Transverse colon (tissue), 4 donors: Measurements from ENCODE around the gene IGF2BP2. TPM values are rescaled to one million over a fixed set of nuclear protein-coding genes. Genes with fewer than 3 reads are reported as not detected.

Experiments
- DNase-seq: peaks from one replicate; pipeline ENCODE4 v3.0.0-alpha.2; 2019
- H3K27ac ChIP-seq, 4 donors: fragments of 200-600 bp; sonication (generic); 2 replicates each; pipeline ENCODE4 v1.5.1; 2016 to 2018; ENCODE audit warnings: inconsistent platforms in 4 of 4
- H3K27me3 ChIP-seq: fragments of 200-600 bp; sonication (generic); 2 replicates; pipeline ENCODE4 v1.5.1; 2017; ENCODE audit warnings: inconsistent platforms
- H3K36me3 ChIP-seq, 4 donors: fragments of 200-600 bp; sonication (generic); 2 replicates each; pipeline ENCODE4 v1.5.1; 2017 to 2019; ENCODE audit warnings: inconsistent platforms in 4 of 4
- H3K4me1 ChIP-seq, 4 donors: fragments of 200-600 bp; sonication (generic); 2 replicates each; pipeline ENCODE4 v1.5.1; 2017 to 2020; ENCODE audit warnings: inconsistent platforms in 4 of 4
- H3K4me3 ChIP-seq, 4 donors: fragments of 200-600 bp; sonication (generic); 1 replicate in 1 of 4; 2 replicates in 3 of 4; pipeline versions ENCODE4 v1.5.1 to v1.6.1; 2017 to 2019; ENCODE audit warnings: inconsistent platforms in 4 of 4
- H3K9me3 ChIP-seq, 2 donors: fragments of 200-600 bp; sonication (generic); 2 replicates each; pipeline ENCODE4 v1.5.1; 2017 to 2019; ENCODE audit warnings: inconsistent platforms in 2 of 2
- EP300 ChIP-seq: sonication (generic); formaldehyde crosslinking; IDR thresholded peaks from one replicate; pipeline ENCODE4 v1.6.1; 2017; ENCODE audit warnings: antibody characterized with exemption, low read depth
- POLR2A ChIP-seq: fragments of 450-650 bp; IDR thresholded peaks from one replicate; pipeline ENCODE4 v1.6.1; 2016; ENCODE audit warnings: antibody characterized with exemption, mild to moderate bottlenecking, moderate library complexity
- POLR2AphosphoS5 ChIP-seq, 3 donors: sonication (generic); formaldehyde crosslinking; IDR thresholded peaks; one replicate each; pipeline ENCODE4 v1.6.1; 2016; ENCODE audit warnings: antibody characterized with exemption in 3 of 3
- WGBS, 2 donors: methylation state at CpG; one replicate each; pipeline ENCODE4 v1.1.5; 2018; ENCODE audit warnings: low coverage in 1 of 2; 5-methylcytosine and 5-hydroxymethylcytosine counted together
- in situ Hi-C, 4 donors: fragments of 200-750 bp; cut with MboI; loops; one replicate each; pipeline versions ENCODE4 v1.15.0 to v1.15.1; 2017; ENCODE audit warnings: low sequenced_read_pairs in 3 of 4, low pct_ligation_motif_present in 1 of 4, low pct_unique_long_range_greater_than_20kb in 1 of 4
- intact Hi-C: fragments of 100-400 bp; cut with DNase I; formaldehyde crosslinking; loops from one replicate; pipeline ENCODE4 v1.15.1; 2023; ENCODE audit warnings: low total_unique reads
- total RNA-seq, 4 donors: library from RNA; depleted of rRNA; stranded (reverse); fragments of >200 nt; gene quantifications; one replicate each; pipeline ENCODE4 v1.1.0, GENCODE V29; 2016
- TF ChIP-seq, protein P1 (sequence below), 5 experiments: fragments of 200-600 bp in 3 of 5; fragments of 450-650 bp in 2 of 5; sonication (generic) in 3 of 5; IDR thresholded peaks; 1 replicate in 2 of 5; 2 replicates in 3 of 5; pipeline ENCODE4 v1.5.1; 2016 to 2017; ENCODE audit warnings: antibody characterized with exemption in 5 of 5, inconsistent platforms in 3 of 5, mild to moderate bottlenecking in 2 of 5, moderate library complexity in 1 of 5

The IGF2BP2 gene
- total RNA-seq, 4 donors from 2014 or later: 51.3 to 179 (median 82.9) TPM

DNA sequence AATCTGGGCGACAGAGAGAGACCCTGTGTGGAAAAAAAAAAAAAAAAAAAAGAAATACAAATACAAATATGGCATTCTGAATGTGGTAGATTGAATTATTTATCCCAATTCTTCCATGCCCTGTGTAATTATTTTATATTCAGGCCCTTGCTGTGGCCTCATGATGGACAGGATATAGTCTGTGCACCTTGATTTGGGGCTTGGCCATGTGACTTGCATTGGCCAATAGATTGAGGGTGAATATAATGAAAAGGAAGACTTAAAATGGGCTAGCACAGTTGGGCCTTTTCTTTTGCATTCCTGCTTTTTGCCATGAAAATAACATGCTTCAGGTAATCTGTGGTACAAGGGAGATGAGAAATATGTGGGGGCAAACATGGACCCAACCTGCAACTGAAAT lies 27.1 kb upstream of the IGF2BP2 start:
- no peaks in the 10 kb centered on the region for H3K4me1 ChIP-seq
- H3K27ac ChIP-seq: no peak overlapping the region
- no peak for TF ChIP-seq POLR2AphosphoS5 (IDR thresholded peaks at IDR 0.05)
- TF ChIP-seq POLR2A: no peak
- no peak overlapping the region for H3K4me3 ChIP-seq
- no peaks in the 10 kb centered on the region for H3K36me3 ChIP-seq
- no peaks in the 10 kb centered on the region for H3K27me3 ChIP-seq
- DNase-seq: no peak
- intact Hi-C loops (no loop called here), in situ Hi-C loops (no loop called here)
- H3K9me3 ChIP-seq: peaks cover 7 to 10% of the 10 kb centered on the region in 2 donors
- 91 to 100% methylated on average over 1 of the region's 1 CpG for WGBS, 2 donors

- Histone ChIP-seq H3K27me3 (peaks cover 4% of the 10 kb centered on the region), H3K4me1 (no peaks in the 10 kb centered on the region), H3K9me3 (peaks cover under 1 to 5% of the 10 kb centered on the region in 2 donors), H3K27ac (no peak overlapping the region), H3K4me3 (no peak overlapping the region), H3K36me3 (no peaks in the 10 kb centered on the region)
- intact Hi-C loops: no loop called here
- in situ Hi-C loops: no loop called here
- 77 to 89% methylated on average over 2 to 3 of the region's 3 CpGs for WGBS, 2 donors
- no peak for DNase-seq
- no peak for TF ChIP-seq EP300
- no peak for TF ChIP-seq POLR2AphosphoS5 (IDR thresholded peaks at IDR 0.05)
- TF ChIP-seq, protein P1, sequence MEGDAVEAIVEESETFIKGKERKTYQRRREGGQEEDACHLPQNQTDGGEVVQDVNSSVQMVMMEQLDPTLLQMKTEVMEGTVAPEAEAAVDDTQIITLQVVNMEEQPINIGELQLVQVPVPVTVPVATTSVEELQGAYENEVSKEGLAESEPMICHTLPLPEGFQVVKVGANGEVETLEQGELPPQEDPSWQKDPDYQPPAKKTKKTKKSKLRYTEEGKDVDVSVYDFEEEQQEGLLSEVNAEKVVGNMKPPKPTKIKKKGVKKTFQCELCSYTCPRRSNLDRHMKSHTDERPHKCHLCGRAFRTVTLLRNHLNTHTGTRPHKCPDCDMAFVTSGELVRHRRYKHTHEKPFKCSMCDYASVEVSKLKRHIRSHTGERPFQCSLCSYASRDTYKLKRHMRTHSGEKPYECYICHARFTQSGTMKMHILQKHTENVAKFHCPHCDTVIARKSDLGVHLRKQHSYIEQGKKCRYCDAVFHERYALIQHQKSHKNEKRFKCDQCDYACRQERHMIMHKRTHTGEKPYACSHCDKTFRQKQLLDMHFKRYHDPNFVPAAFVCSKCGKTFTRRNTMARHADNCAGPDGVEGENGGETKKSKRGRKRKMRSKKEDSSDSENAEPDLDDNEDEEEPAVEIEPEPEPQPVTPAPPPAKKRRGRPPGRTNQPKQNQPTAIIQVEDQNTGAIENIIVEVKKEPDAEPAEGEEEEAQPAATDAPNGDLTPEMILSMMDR (IDR thresholded peaks at IDR 0.05): no peak
- TF ChIP-seq POLR2A: no peak
Observed at GRCh38 chr3:185851046-185851445, 26.2 kb upstream of the IGF2BP2 start.

DNA sequence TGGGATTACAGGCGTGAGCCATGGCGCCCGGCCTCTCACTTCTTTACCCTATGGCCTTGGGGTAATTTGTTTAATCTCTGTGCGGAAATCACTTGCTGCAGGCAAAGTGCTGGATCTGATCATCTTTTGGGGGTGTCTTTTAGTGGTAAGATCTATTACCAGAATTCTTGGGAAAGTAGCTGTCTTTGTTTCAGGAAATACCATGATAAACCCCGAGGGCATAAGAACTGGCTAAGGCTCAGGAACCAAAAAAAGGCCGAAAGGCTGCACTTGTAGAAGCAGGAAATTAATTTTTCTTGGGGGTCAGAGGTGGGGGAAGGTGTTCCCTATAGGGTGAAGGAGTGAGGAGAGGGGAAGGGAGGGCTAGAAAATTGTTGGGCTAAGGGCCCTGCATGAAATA lies 22.7 kb upstream of the IGF2BP2 start:
- H3K27me3 ChIP-seq: peaks cover 6% of the 10 kb centered on the region
- intact Hi-C loops: no loop called here
- H3K36me3 ChIP-seq: no peaks in the 10 kb centered on the region
- TF ChIP-seq EP300 (no peak), POLR2AphosphoS5 (IDR thresholded peaks at IDR 0.05) (no peak), POLR2A (no peak)
- TF ChIP-seq, protein P1 (IDR thresholded peaks at IDR 0.05): no peak
- H3K9me3 ChIP-seq: no peaks in the 10 kb centered on the region
- no peak overlapping the region for H3K4me3 ChIP-seq
- no peak for DNase-seq
- 89% methylated on average over 6 of the region's 6 CpGs; no CpG with 5 or more reads in 1 of the 2 donors for WGBS, 2 donors
- H3K4me1 ChIP-seq: no peaks in the 10 kb centered on the region
- in situ Hi-C loops: no loop called here
- no peak overlapping the region for H3K27ac ChIP-seq

DNA sequence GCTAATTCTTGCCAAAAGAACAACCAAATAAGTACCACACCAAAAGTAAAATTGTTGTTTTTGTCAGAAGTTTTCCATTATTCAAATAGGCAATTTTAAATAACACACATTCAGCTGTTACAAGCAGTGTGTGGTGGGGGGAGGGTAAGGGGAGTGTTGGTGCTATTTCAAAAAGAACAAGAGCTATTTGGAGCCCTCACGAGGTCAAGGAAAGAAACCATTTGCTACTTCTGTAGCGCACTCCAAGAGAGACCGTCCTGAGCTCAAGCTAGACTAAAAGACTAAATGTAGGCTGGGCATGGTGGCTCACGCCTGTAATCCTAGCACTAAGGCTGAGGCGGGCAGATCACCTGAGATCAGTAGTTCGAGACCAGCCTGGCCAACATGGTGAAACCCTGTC lies 21.2 kb upstream of the IGF2BP2 start:
- H3K4me3 ChIP-seq: no peak overlapping the region
- intact Hi-C loops: no loop called here
- in situ Hi-C loops: no loop called here
- H3K27ac ChIP-seq: no peak overlapping the region
- no peaks in the 10 kb centered on the region for H3K9me3 ChIP-seq
- no peak for TF ChIP-seq POLR2AphosphoS5 (IDR thresholded peaks at IDR 0.05)
- TF ChIP-seq EP300: no peak
- TF ChIP-seq, protein P1 (IDR thresholded peaks at IDR 0.05): no peak
- peaks cover 6% of the 10 kb centered on the region for H3K27me3 ChIP-seq
- no peak for DNase-seq
- WGBS, 2 donors: 75 to 81% methylated on average over 3 to 6 of the region's 6 CpGs
- no peaks in the 10 kb centered on the region for H3K36me3 ChIP-seq
- no peaks in the 10 kb centered on the region for H3K4me1 ChIP-seq

DNA sequence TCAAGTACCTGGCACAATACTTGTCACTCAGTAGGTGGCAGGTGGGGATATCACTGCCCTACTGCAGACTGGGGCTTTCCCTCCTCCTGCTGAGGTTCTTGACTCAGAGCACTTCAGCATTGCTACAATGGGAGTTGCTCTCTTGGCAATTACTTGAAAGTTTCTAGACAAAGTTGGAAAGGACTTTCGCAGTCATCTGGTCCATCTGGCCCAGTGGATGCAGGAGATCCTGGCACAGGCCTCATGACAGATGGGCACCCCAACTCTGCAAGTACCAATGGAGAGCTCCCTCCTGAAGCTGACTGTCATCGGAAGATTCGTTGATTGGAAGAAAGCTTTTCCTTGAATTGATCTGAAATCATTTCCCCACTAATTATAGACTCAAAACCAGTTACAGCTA lies 19.2 kb upstream of the IGF2BP2 start:
- Histone ChIP-seq H3K27ac (no peak overlapping the region), H3K4me1 (no peaks in the 10 kb centered on the region), H3K27me3 (peaks cover 6% of the 10 kb centered on the region), H3K36me3 (no peaks in the 10 kb centered on the region), H3K9me3 (no peaks in the 10 kb centered on the region), H3K4me3 (no peak overlapping the region)
- TF ChIP-seq, protein P1 (IDR thresholded peaks at IDR 0.05): no peak
- no peak for TF ChIP-seq EP300
- TF ChIP-seq POLR2AphosphoS5 (IDR thresholded peaks at IDR 0.05): no peak
- TF ChIP-seq POLR2A: no peak
- in situ Hi-C loops: no loop called here
- DNase-seq: no peak
- intact Hi-C loops: no loop called here
- WGBS, 2 donors: 90% methylated on average over 3 of the region's 3 CpGs; no CpG with 5 or more reads in 1 of the 2 donors
